Measurements from ENCODE around the gene ACSL6. TPM values are rescaled to one million over a fixed set of nuclear protein-coding genes. Genes with fewer than 3 reads are reported as not detected.

The ACSL6 gene
- total and polyA plus RNA-seq, 10 of the 15 experiments (the other 5 are each of a cell fraction or from before 2014, with no cell fraction given) = 0.06 to 0.53 TPM; not detected in 8

- no peak for TF ChIP-seq EZH2 (IDR thresholded peaks at IDR 0.05; ENCODE audit: borderline replicate concordance, control insufficient read depth, low read depth, low read length)
- TF ChIP-seq POLR2AphosphoS2 (IDR thresholded peaks at IDR 0.05; ENCODE audit: low read depth, low read length) = no peak
Measured at GRCh38 chr5:132019857-132020555, 8.5 kb upstream of the ACSL6 start (continued).

GRCh38 chr5:132019337-132019736 lies 7.9 kb upstream of the ACSL6 start:
- Histone ChIP-seq H3K4me1 (ENCODE audit: control insufficient read depth, insufficient read depth, low read length) (peaks cover 33% of the 10 kb centered on the region), H3K4me3 (no peak overlapping the region), H3K9me3 (replicated peaks; ENCODE audit: control insufficient read depth, insufficient read depth, low read length) (no peaks in the 10 kb centered on the region), H3K9ac (ENCODE audit: control insufficient read depth, insufficient read depth, low read length) (no peak overlapping the region), H3K79me2 (ENCODE audit: control insufficient read depth, insufficient read depth, low read length) (no peaks in the 10 kb centered on the region), H2AFZ (ENCODE audit: control insufficient read depth, low read depth, low read length) (no peak overlapping the region), H3K4me2 (ENCODE audit: control insufficient read depth, insufficient read depth) (peak overlapping the region; percentile 94), H3K27ac (ENCODE audit: control insufficient read depth, insufficient read depth) (no peak overlapping the region), H3K27me3 (replicated peaks in 1 of 2; ENCODE audit: control insufficient read depth in 2 of 2, insufficient read depth in 2 of 2, low read length in 1 of 2) (peaks cover 0 to 17% of the 10 kb centered on the region in 2 experiments), H4K20me1 (ENCODE audit: control insufficient read depth, insufficient read depth) (peaks cover 7% of the 10 kb centered on the region; the same call in 1 of the 2 replicates), H3K36me3 (ENCODE audit: control insufficient read depth in 2 of 2, insufficient read depth in 2 of 2, low read length in 1 of 2) (no peaks in the 10 kb centered on the region)
- RAD21 ChIA-PET (ENCODE audit: unreplicated experiment) = interaction anchor here (0.8 to 1.0 kb wide), 3 partner anchors 12 to 430 kb away, joined by 3 to 4 read pairs (median 3); no protein-coding TSS in a partner anchor
- no TSS peak for BruUV-seq (replicated peaks)
- POLR2A ChIA-PET = no interaction called here
- SMC1A ChIA-PET (ENCODE audit: uncharacterized antibody, unreplicated experiment) = interaction anchor here (0.6 to 1.5 kb wide), 5 partner anchors 11 to 596 kb away, joined by 3 to 4 read pairs (median 3); no protein-coding TSS in a partner anchor
- in situ Hi-C loops (cut with MboI) = no loop called here
- CTCF ChIA-PET = interaction anchor here (0.9 to 1.8 kb wide), 3 partner anchors 12 to 430 kb away, joined by 3 to 9 read pairs (median 4); no protein-coding TSS in a partner anchor
- intact Hi-C loops (cut with micrococcal nuclease; ENCODE audit: unreplicated experiment) = no loop called here
- peak; percentile 32 for ATAC-seq
- DNase-seq (ENCODE audit: low read depth, low spot score) = no peak
- FAIRE-seq = peak; percentile 80
- TF ChIP-seq FOXK2 (IDR thresholded peaks at IDR 0.05) = no peak
- TF ChIP-seq POLR2AphosphoS2 (IDR thresholded peaks at IDR 0.05; ENCODE audit: low read depth, low read length) = no peak
- TF ChIP-seq HDAC2 (IDR thresholded peaks at IDR 0.05) = no peak
- no peak for TF ChIP-seq SMAD5 (IDR thresholded peaks at IDR 0.05; ENCODE audit: low read depth)
- no peak for TF ChIP-seq SP1 (IDR thresholded peaks at IDR 0.05; ENCODE audit: low read depth, low read length)
- no peak for TF ChIP-seq NFXL1 (IDR thresholded peaks at IDR 0.05; ENCODE audit: borderline replicate concordance)
- TF ChIP-seq ZNF207 (IDR thresholded peaks at IDR 0.05; ENCODE audit: borderline replicate concordance) = no peak
- TF ChIP-seq TCF12 (IDR thresholded peaks at IDR 0.05; ENCODE audit: low read depth, low read length) = 0 out of 2 replicates have a peak, but pooled peaks have one; percentile 51
- TF ChIP-seq SIN3A (IDR thresholded peaks at IDR 0.05; ENCODE audit: low read depth, low read length) = no peak
- TF ChIP-seq RUNX3 (IDR thresholded peaks at IDR 0.05; ENCODE audit: low read length) = no peak
- TF ChIP-seq BRCA1 (IDR thresholded peaks at IDR 0.05; ENCODE audit: low read depth, low read length) = no peak
- no peak for TF ChIP-seq ATF2 (IDR thresholded peaks at IDR 0.05; ENCODE audit: low read length)
- no peak for TF ChIP-seq CBX3 (IDR thresholded peaks at IDR 0.05; ENCODE audit: borderline replicate concordance, low read depth)
- 0 out of 2 replicates have a peak, but pooled peaks have one; percentile 14 for TF ChIP-seq BCL11A (IDR thresholded peaks at IDR 0.05; ENCODE audit: low read depth, low read length)
- 0 out of 2 replicates have a peak, but pooled peaks have one; percentile 23 for TF ChIP-seq SPI1 (IDR thresholded peaks at IDR 0.05; ENCODE audit: borderline replicate concordance, insufficient read depth, low read depth, low read length)
- TF ChIP-seq EP300 (IDR thresholded peaks at IDR 0.05; ENCODE audit: borderline replicate concordance in 1 of 2, control insufficient read depth in 1 of 2, low read depth in 2 of 2, low read length in 2 of 2) = 0 out of 4 replicates have a peak, but pooled peaks of 1 of the 2 experiments have one; percentile 5
- no peak for TF ChIP-seq RAD21 (IDR thresholded peaks at IDR 0.05; ENCODE audit: insufficient read depth, low read depth, low read length)
- TF ChIP-seq PBX3 (IDR thresholded peaks at IDR 0.05; ENCODE audit: insufficient replicate concordance, low read depth, low read length) = no peak
- TF ChIP-seq FOXM1 (IDR thresholded peaks at IDR 0.05; ENCODE audit: low read depth, low read length) = no peak
- no peak for TF ChIP-seq TARDBP (IDR thresholded peaks at IDR 0.05; ENCODE audit: borderline replicate concordance)
- TF ChIP-seq STAT1 (conservative IDR thresholded peaks at IDR 0.05) = no peak
